Measurements from ENCODE around the gene RABGGTA.

Gene RABGGTA

GRCh38 chr14:24253936-24254335 is 17.5 kb downstream of the RABGGTA start:
- WGBS (ENCODE audit: extremely low coverage, insufficient coverage, low lambda C conversion rate): no CpG with 5 or more reads among the region's 7 CpGs
- no peak overlapping the region for H4K5ac ChIP-seq (ENCODE audit: low read length)
- no peak overlapping the region for H3K56ac ChIP-seq (ENCODE audit: low read length)
- no peak for DNase-seq
- H2BK5ac ChIP-seq (ENCODE audit: low read length): no peak overlapping the region
- H2BK15ac ChIP-seq (replicated peaks; ENCODE audit: low read depth): no peak overlapping the region
- no peak overlapping the region for H3K4me2 ChIP-seq (ENCODE audit: low read length)
- H4K8ac ChIP-seq (ENCODE audit: low read depth, low read length): no peak overlapping the region
- H3K27me3 ChIP-seq (ENCODE audit: insufficient read depth, low read length, poor library complexity): no peaks in the 10 kb centered on the region
- no peak overlapping the region for H3K4ac ChIP-seq (ENCODE audit: low read depth, low read length)
- H3K23ac ChIP-seq (ENCODE audit: low read length): no peak overlapping the region
- no peak overlapping the region for H2AK5ac ChIP-seq (ENCODE audit: low read length)
- no peak overlapping the region for H3K18ac ChIP-seq (ENCODE audit: low read length)
- no peaks in the 10 kb centered on the region for H3K36me3 ChIP-seq (ENCODE audit: control insufficient read depth, insufficient read depth, low read length)
- no peaks in the 10 kb centered on the region for H3K79me2 ChIP-seq (ENCODE audit: control insufficient read depth, insufficient read depth, low read length)
- no peak overlapping the region for H3K9ac ChIP-seq (ENCODE audit: low read length)
- H2BK120ac ChIP-seq (ENCODE audit: low read depth, low read length): no peak overlapping the region
- no peaks in the 10 kb centered on the region for H3K79me1 ChIP-seq (ENCODE audit: low read length)
- no peak overlapping the region for H3K27ac ChIP-seq (ENCODE audit: low read depth, low read length)
- H3K4me3 ChIP-seq (ENCODE audit: low read length): no peak overlapping the region
- H3K4me1 ChIP-seq (ENCODE audit: control insufficient read depth, low read depth, low read length): no peaks in the 10 kb centered on the region

- no peak overlapping the region for H2AK5ac ChIP-seq (ENCODE audit: low read length)
- H3K4me1 ChIP-seq (ENCODE audit: control insufficient read depth, low read depth, low read length): no peaks in the 10 kb centered on the region
- H3K27me3 ChIP-seq (ENCODE audit: insufficient read depth, low read length, poor library complexity): no peaks in the 10 kb centered on the region
- no peak overlapping the region for H3K56ac ChIP-seq (ENCODE audit: low read length)
- no peaks in the 10 kb centered on the region for H3K36me3 ChIP-seq (ENCODE audit: control insufficient read depth, insufficient read depth, low read length)
- H3K79me2 ChIP-seq (ENCODE audit: control insufficient read depth, insufficient read depth, low read length): no peaks in the 10 kb centered on the region
- no peak overlapping the region for H4K8ac ChIP-seq (ENCODE audit: low read depth, low read length)
- no CpG with 5 or more reads among the region's 11 CpGs for WGBS (ENCODE audit: extremely low coverage, insufficient coverage, low lambda C conversion rate)
- no peak overlapping the region for H3K27ac ChIP-seq (ENCODE audit: low read depth, low read length)
- no peak overlapping the region for H4K5ac ChIP-seq (ENCODE audit: low read length)
- H3K23ac ChIP-seq (ENCODE audit: low read length): no peak overlapping the region
- no peak overlapping the region for H2BK5ac ChIP-seq (ENCODE audit: low read length)
- no peak overlapping the region for H3K18ac ChIP-seq (ENCODE audit: low read length)
- no peak overlapping the region for H3K9ac ChIP-seq (ENCODE audit: low read length)
- H2BK15ac ChIP-seq (replicated peaks; ENCODE audit: low read depth): no peak overlapping the region
- no peak overlapping the region for H3K4me2 ChIP-seq (ENCODE audit: low read length)
- no peaks in the 10 kb centered on the region for H3K79me1 ChIP-seq (ENCODE audit: low read length)
- DNase-seq: no peak
- no peak overlapping the region for H3K4ac ChIP-seq (ENCODE audit: low read depth, low read length)
- no peak overlapping the region for H2BK120ac ChIP-seq (ENCODE audit: low read depth, low read length)
- H3K4me3 ChIP-seq (ENCODE audit: low read length): no peak overlapping the region
Measured at GRCh38 chr14:24252289-24253124, 18.9 kb downstream of the RABGGTA start.

DNA sequence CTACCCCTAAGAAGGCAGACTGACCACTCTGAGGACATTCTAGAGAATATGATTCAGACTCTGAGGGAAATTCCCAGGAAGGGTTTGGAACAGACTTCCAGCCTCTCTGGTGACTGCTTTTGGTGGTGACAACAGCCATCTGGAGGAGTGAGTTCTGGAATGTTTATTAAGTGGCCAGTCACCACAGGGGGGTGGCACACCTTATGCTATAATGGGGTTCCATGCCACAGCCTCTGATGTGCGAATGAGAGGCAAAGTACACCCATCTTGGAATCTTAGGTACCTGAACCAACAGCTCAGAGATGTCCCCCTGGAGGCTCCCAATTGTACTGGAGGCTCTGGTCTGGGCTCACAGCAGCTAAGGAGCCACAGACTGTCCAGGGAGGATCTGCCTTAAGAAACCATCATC is 19.5 kb downstream of the RABGGTA start:
- Histone ChIP-seq H2BK15ac (replicated peaks; ENCODE audit: low read depth) (no peak overlapping the region), H3K27ac (ENCODE audit: low read depth, low read length) (no peak overlapping the region)
- DNase-seq: no peak

GRCh38 chr14:24250354-24250753 is 21.0 kb downstream of the RABGGTA start:
- Histone ChIP-seq H3K27me3 (ENCODE audit: insufficient read depth, low read length, poor library complexity) (no peaks in the 10 kb centered on the region), H3K4me1 (ENCODE audit: control insufficient read depth, low read depth, low read length) (no peaks in the 10 kb centered on the region), H3K4ac (ENCODE audit: low read depth, low read length) (no peak overlapping the region), H3K4me3 (ENCODE audit: low read length) (no peak overlapping the region), H2BK15ac (replicated peaks; ENCODE audit: low read depth) (no peak overlapping the region), H3K23ac (ENCODE audit: low read length) (no peak overlapping the region), H3K4me2 (ENCODE audit: low read length) (no peak overlapping the region), H4K8ac (ENCODE audit: low read depth, low read length) (no peak overlapping the region), H3K18ac (ENCODE audit: low read length) (no peak overlapping the region), H3K36me3 (ENCODE audit: control insufficient read depth, insufficient read depth, low read length) (no peaks in the 10 kb centered on the region), H3K79me2 (ENCODE audit: control insufficient read depth, insufficient read depth, low read length) (no peaks in the 10 kb centered on the region), H2AK5ac (ENCODE audit: low read length) (no peak overlapping the region), H3K27ac (ENCODE audit: low read depth, low read length) (no peak overlapping the region), H4K5ac (ENCODE audit: low read length) (no peak overlapping the region), H3K9ac (ENCODE audit: low read length) (no peak overlapping the region), H2BK5ac (ENCODE audit: low read length) (no peak overlapping the region), H3K79me1 (ENCODE audit: low read length) (no peaks in the 10 kb centered on the region), H2BK120ac (ENCODE audit: low read depth, low read length) (no peak overlapping the region), H3K56ac (ENCODE audit: low read length) (no peak overlapping the region)
- no CpG with 5 or more reads among the region's 4 CpGs for WGBS (ENCODE audit: extremely low coverage, insufficient coverage, low lambda C conversion rate)
- DNase-seq: no peak

More for the DNA sequence above, 19.5 kb downstream of the RABGGTA start:
- H2BK5ac ChIP-seq (ENCODE audit: low read length): no peak overlapping the region
- H3K4me2 ChIP-seq (ENCODE audit: low read length): no peak overlapping the region
- H3K4ac ChIP-seq (ENCODE audit: low read depth, low read length): no peak overlapping the region
- H3K9ac ChIP-seq (ENCODE audit: low read length): no peak overlapping the region
- H3K4me3 ChIP-seq (ENCODE audit: low read length): no peak overlapping the region
- H3K4me1 ChIP-seq (ENCODE audit: control insufficient read depth, low read depth, low read length): no peaks in the 10 kb centered on the region
- H3K79me1 ChIP-seq (ENCODE audit: low read length): no peaks in the 10 kb centered on the region
- no peak overlapping the region for H2AK5ac ChIP-seq (ENCODE audit: low read length)
- no peak overlapping the region for H4K8ac ChIP-seq (ENCODE audit: low read depth, low read length)
- WGBS (ENCODE audit: extremely low coverage, insufficient coverage, low lambda C conversion rate): no CpG with 5 or more reads among the region's 1 CpG
- H4K5ac ChIP-seq (ENCODE audit: low read length): no peak overlapping the region
- no peaks in the 10 kb centered on the region for H3K79me2 ChIP-seq (ENCODE audit: control insufficient read depth, insufficient read depth, low read length)
- H3K56ac ChIP-seq (ENCODE audit: low read length): no peak overlapping the region
- H3K36me3 ChIP-seq (ENCODE audit: control insufficient read depth, insufficient read depth, low read length): no peaks in the 10 kb centered on the region
- no peaks in the 10 kb centered on the region for H3K27me3 ChIP-seq (ENCODE audit: insufficient read depth, low read length, poor library complexity)
- H2BK120ac ChIP-seq (ENCODE audit: low read depth, low read length): no peak overlapping the region
- H3K23ac ChIP-seq (ENCODE audit: low read length): no peak overlapping the region
- no peak overlapping the region for H3K18ac ChIP-seq (ENCODE audit: low read length)

DNA sequence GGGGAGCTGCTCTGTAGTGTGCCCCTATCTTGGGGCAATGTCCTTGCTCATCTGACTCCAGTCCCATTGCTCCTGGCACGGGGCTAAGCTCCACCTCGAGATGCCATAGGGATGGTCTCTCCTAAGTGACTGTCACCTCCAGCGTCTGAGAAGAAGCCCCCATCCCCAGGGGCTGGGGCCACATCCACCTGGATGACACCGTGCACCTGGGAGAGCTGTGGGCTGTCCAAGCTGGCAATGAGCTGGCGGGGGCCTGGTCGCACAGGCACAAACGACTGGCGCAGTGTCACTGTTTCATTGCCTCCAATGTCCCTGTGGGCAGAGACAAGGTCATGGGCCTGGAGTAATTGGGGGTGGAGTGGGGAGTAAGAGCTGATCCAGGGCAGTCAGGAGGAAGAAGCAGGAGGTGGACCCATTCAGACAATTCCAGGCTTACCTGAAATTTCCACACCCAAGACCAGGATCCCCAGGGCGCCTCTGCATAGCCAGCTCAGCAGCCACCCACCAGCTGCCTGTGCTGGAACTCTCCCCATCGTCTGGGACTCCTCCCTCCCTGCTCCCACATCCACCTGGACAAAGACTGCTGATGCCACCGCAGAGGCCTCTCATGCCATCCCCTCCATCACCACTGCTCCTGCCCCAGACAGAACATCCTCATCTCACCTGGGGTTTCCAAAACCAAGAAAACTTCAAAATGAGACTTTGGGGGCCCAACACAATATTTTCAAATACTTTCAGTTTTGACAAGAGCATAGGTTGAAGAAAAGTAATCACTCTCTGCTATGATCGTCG is 22.0 kb downstream of the RABGGTA start:
- Histone ChIP-seq H3K79me2 (ENCODE audit: control insufficient read depth, insufficient read depth, low read length) (no peaks in the 10 kb centered on the region), H2AK5ac (ENCODE audit: low read length) (no peak overlapping the region), H2BK120ac (ENCODE audit: low read depth, low read length) (no peak overlapping the region), H3K79me1 (ENCODE audit: low read length) (no peaks in the 10 kb centered on the region), H2BK15ac (replicated peaks; ENCODE audit: low read depth) (no peak overlapping the region), H3K4me2 (ENCODE audit: low read length) (no peak overlapping the region), H3K4me3 (ENCODE audit: low read length) (no peak overlapping the region), H3K23ac (ENCODE audit: low read length) (no peak overlapping the region), H3K18ac (ENCODE audit: low read length) (no peak overlapping the region), H3K27ac (ENCODE audit: low read depth, low read length) (no peak overlapping the region), H4K5ac (ENCODE audit: low read length) (no peak overlapping the region), H3K4me1 (ENCODE audit: control insufficient read depth, low read depth, low read length) (no peaks in the 10 kb centered on the region), H3K56ac (ENCODE audit: low read length) (no peak overlapping the region), H3K27me3 (ENCODE audit: insufficient read depth, low read length, poor library complexity) (no peaks in the 10 kb centered on the region), H3K9ac (ENCODE audit: low read length) (no peak overlapping the region), H4K8ac (ENCODE audit: low read depth, low read length) (no peak overlapping the region), H2BK5ac (ENCODE audit: low read length) (no peak overlapping the region), H3K36me3 (ENCODE audit: control insufficient read depth, insufficient read depth, low read length) (no peaks in the 10 kb centered on the region), H3K4ac (ENCODE audit: low read depth, low read length) (no peak overlapping the region)
- no CpG with 5 or more reads among the region's 13 CpGs for whole genome bisulfite sequencing (ENCODE audit: extremely low coverage, insufficient coverage, low lambda C conversion rate)
- DNase-seq: no peak
